Peyer's patch (tissue), 4 donors: ENCODE results near the gene UBE2S. TPM values are rescaled to one million over a fixed set of nuclear protein-coding genes. Genes with fewer than 3 reads are reported as not detected.

Experiments
- DNase-seq, 3 donors: peaks; one replicate each; pipeline ENCODE4 v3.0.0-alpha.2; 2017 to 2019
- H3K27ac ChIP-seq, 4 donors: fragments of 200-600 bp; sonication (generic); one replicate each; pipeline ENCODE4 v1.5.1; 2016 to 2019
- H3K27me3 ChIP-seq, 2 donors: fragments of 200-600 bp; sonication (generic); one replicate each; pipeline ENCODE4 v1.5.1; 2019
- H3K36me3 ChIP-seq, 3 donors: fragments of 200-600 bp; sonication (generic); one replicate each; pipeline ENCODE4 v1.5.1; 2016 to 2019
- H3K4me1 ChIP-seq, 4 donors: fragments of 200-600 bp; sonication (generic); one replicate each; pipeline ENCODE4 v1.5.1; 2016 to 2019
- H3K4me3 ChIP-seq, 4 donors: fragments of 200-600 bp; sonication (generic); 1 replicate in 3 of 4; 2 replicates in 1 of 4; pipeline ENCODE4 v1.5.1; 2016 to 2019; ENCODE audit warnings: mild to moderate bottlenecking in 1 of 4
- H3K9me3 ChIP-seq, 4 donors: fragments of 200-600 bp; sonication (generic); one replicate each; pipeline ENCODE4 v1.5.1; 2016 to 2019; ENCODE audit warnings: mild to moderate bottlenecking in 1 of 4
- CTCF ChIP-seq, 6 experiments: fragments of 450-650 bp in 4 of 6; fragments of 200-600 bp in 2 of 6; sonication (generic) in 1 of 6; IDR thresholded peaks; one replicate each; pipeline ENCODE4 v1.5.1; 2017 to 2019; ENCODE audit warnings: antibody characterized with exemption in 6 of 6, mild to moderate bottlenecking in 3 of 6, moderate library complexity in 1 of 6
- POLR2A ChIP-seq, 2 donors: fragments of 450-650 bp; IDR thresholded peaks; one replicate each; pipeline ENCODE4 v1.5.1; 2017; ENCODE audit warnings: antibody characterized with exemption in 2 of 2, mild to moderate bottlenecking in 2 of 2, moderate library complexity in 2 of 2
- total RNA-seq, 4 donors: library from RNA; depleted of rRNA; stranded (reverse); fragments of >200 nt; gene quantifications; one replicate each; pipeline ENCODE4 v1.1.0, GENCODE V29; 2016

Gene UBE2S
- total RNA-seq, 4 donors from 2014 or later = 5.2 to 9.1 (median 7.6) TPM

DNA sequence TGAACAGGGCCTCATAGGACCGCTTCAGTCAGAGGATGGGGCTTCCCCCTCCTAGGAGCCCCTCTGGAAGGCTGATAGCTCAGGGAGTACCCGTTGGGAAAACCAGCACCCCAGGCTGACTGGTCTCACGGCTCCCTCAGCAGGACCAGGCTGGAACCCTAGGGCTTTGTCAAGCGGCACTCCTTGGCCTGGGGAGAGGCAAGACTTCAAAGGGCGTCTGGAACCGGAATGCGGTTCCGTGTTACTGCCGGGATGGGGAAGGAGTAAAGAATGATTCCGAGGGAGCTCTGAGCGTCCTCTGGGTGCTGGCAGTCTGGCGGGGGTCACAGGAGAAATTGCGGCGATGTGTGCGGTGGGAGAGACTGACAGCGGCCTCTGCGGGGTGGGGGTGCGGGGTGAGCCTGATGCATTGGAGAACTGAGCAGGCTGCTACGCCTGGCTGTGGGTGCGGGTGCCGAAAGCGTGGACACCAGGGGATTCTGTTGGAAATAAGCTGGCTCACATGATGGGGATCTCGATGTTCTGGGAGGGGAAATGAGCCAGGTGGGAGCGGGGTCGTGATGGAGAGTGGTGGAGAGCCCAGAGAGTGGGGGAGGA lies 54.9 kb downstream of the UBE2S start:
- peaks cover 3 to 26% (median 11%) of the 10 kb centered on the region in 4 donors for H3K4me1 ChIP-seq
- no peaks in the 10 kb centered on the region for H3K36me3 ChIP-seq
- no peak for DNase-seq
- TF ChIP-seq CTCF (IDR thresholded peaks at IDR 0.05) = no peak
- no peak overlapping the region for H3K27ac ChIP-seq
- H3K4me3 ChIP-seq = no peak overlapping the region
- H3K9me3 ChIP-seq = no peaks in the 10 kb centered on the region
- H3K27me3 ChIP-seq = peaks cover 0 to 27% of the 10 kb centered on the region in 2 donors

GRCh38 chr19:55352040-55352439 lies 55.5 kb downstream of the UBE2S start:
- no peak for DNase-seq
- peaks cover 0 to under 1% (median 0%) of the 10 kb centered on the region in 3 donors for H3K36me3 ChIP-seq
- peaks cover 0 to 27% of the 10 kb centered on the region in 2 donors for H3K27me3 ChIP-seq
- no peak overlapping the region for H3K4me3 ChIP-seq
- no peak overlapping the region for H3K27ac ChIP-seq
- no peak for TF ChIP-seq CTCF (IDR thresholded peaks at IDR 0.05)
- no peak for TF ChIP-seq POLR2A (IDR thresholded peaks at IDR 0.05)
- H3K4me1 ChIP-seq = peaks cover 3 to 26% (median 11%) of the 10 kb centered on the region in 4 donors
- no peaks in the 10 kb centered on the region for H3K9me3 ChIP-seq

- H3K4me3 ChIP-seq = no peak overlapping the region
- H3K9me3 ChIP-seq = no peaks in the 10 kb centered on the region
- H3K27me3 ChIP-seq = peaks cover 0 to 27% of the 10 kb centered on the region in 2 donors
- H3K36me3 ChIP-seq = peaks cover 0 to 9% (median 0%) of the 10 kb centered on the region in 3 donors
- no peak for DNase-seq
- TF ChIP-seq POLR2A (IDR thresholded peaks at IDR 0.05) (no peak), CTCF (IDR thresholded peaks at IDR 0.05) (no peak)
- H3K4me1 ChIP-seq = peaks cover 3 to 30% (median 11%) of the 10 kb centered on the region in 4 donors
- no peak overlapping the region for H3K27ac ChIP-seq
Observed at GRCh38 chr19:55350620-55351315, 56.8 kb downstream of the UBE2S start.

Other genes starting within 250 kb of the UBE2S start
- gene DNAAF3, start 241.2 kb downstream of the UBE2S start, total RNA-seq = under 1 TPM in 1 of 4 donors, not detected in 3; 0.40 TPM
- under 1 TPM in 2 of 4 donors, not detected in 2; 0.70 to 0.94 TPM for gene SYT5, start 227.5 kb downstream of the UBE2S start, total RNA-seq
- gene PTPRH, start 198.3 kb downstream of the UBE2S start, total RNA-seq = 100 to 1,000 TPM in 3 of 4 donors, 10 to 100 TPM in 1; 26.4 to 261 (median 246) TPM
- gene TMEM86B, start 179.0 kb downstream of the UBE2S start, total RNA-seq = 10 to 100 TPM in 3 of 4 donors, 1 to 10 TPM in 1; 9.1 to 39.8 (median 15.1) TPM
- 100 to 1,000 TPM in 2 of 4 donors, 10 to 100 TPM in 2; 71.2 to 123 (median 94.8) TPM for gene PPP6R1, start 148.8 kb downstream of the UBE2S start, total RNA-seq
- gene HSPBP1, start 127.7 kb downstream of the UBE2S start, total RNA-seq = 10 to 100 TPM; 14.4 to 38.0 (median 25.6) TPM
- gene BRSK1, start 123.8 kb downstream of the UBE2S start, total RNA-seq = 1 to 10 TPM in 3 of 4 donors, under 1 TPM in 1; 0.35 to 6.6 (median 3.0) TPM
- gene TMEM150B, start 82.4 kb downstream of the UBE2S start, total RNA-seq = 100 to 1,000 TPM in 3 of 4 donors, 10 to 100 TPM in 1; 26.4 to 235 (median 199) TPM
- gene KMT5C, start 67.9 kb downstream of the UBE2S start, total RNA-seq = 10 to 100 TPM; 14.4 to 45.6 (median 43.9) TPM
- gene COX6B2, start 53.1 kb downstream of the UBE2S start, total RNA-seq = not detected
- not detected for gene GARIN5B, start 44.5 kb downstream of the UBE2S start, total RNA-seq
- not detected for gene IL11, start 37.3 kb downstream of the UBE2S start, total RNA-seq
- gene TMEM190, start 31.0 kb downstream of the UBE2S start, total RNA-seq = not detected
- gene TMEM238, start 23.5 kb downstream of the UBE2S start, total RNA-seq = 10 to 100 TPM; 19.8 to 75.8 (median 61.6) TPM
- 100 to 1,000 TPM; 116 to 394 (median 283) TPM for gene RPL28, start 21.9 kb downstream of the UBE2S start, total RNA-seq
- gene SHISA7, start 35.5 kb upstream of the UBE2S start, total RNA-seq = not detected
- 100 to 1,000 TPM in 1 of 4 donors, 10 to 100 TPM in 3; 28.1 to 102 (median 60.0) TPM for gene ISOC2, start 53.9 kb upstream of the UBE2S start, total RNA-seq
- not detected for gene C19orf85, start 57.0 kb upstream of the UBE2S start, total RNA-seq
- 10 to 100 TPM; 10.1 to 47.0 (median 15.5) TPM for gene ZNF628, start 68.8 kb upstream of the UBE2S start, total RNA-seq
- 1 to 10 TPM; 1.4 to 7.4 (median 3.0) TPM for gene NAT14, start 77.4 kb upstream of the UBE2S start, total RNA-seq
- gene SSC5D, start 80.6 kb upstream of the UBE2S start, total RNA-seq = 10 to 100 TPM in 1 of 4 donors, 1 to 10 TPM in 3; 2.8 to 10.3 (median 5.0) TPM
- gene SBK2, start 129.3 kb upstream of the UBE2S start, total RNA-seq = not detected
- gene SBK3, start 137.8 kb upstream of the UBE2S start, total RNA-seq = 1 to 10 TPM in 1 of 4 donors, not detected in 3; 1.0 TPM
- 1 to 10 TPM in 3 of 4 donors, not detected in 1; 1.7 to 6.1 (median 3.1) TPM for gene ZNF579, start 173.1 kb upstream of the UBE2S start, total RNA-seq
- 10 to 100 TPM in 3 of 4 donors, 1 to 10 TPM in 1; 6.0 to 14.9 (median 12.0) TPM for gene FIZ1, start 191.7 kb upstream of the UBE2S start, total RNA-seq
- 10 to 100 TPM; 30.3 to 45.2 (median 44.4) TPM for gene ZNF524, start 192.5 kb upstream of the UBE2S start, total RNA-seq
- gene ZNF865, start 197.9 kb upstream of the UBE2S start, total RNA-seq = 10 to 100 TPM in 3 of 4 donors, 1 to 10 TPM in 1; 8.6 to 18.9 (median 14.3) TPM
- gene ZNF784, start 216.8 kb upstream of the UBE2S start, total RNA-seq = 10 to 100 TPM in 3 of 4 donors, 1 to 10 TPM in 1; 6.0 to 18.3 (median 12.3) TPM
- 10 to 100 TPM; 12.3 to 38.4 (median 25.2) TPM for gene ZNF580, start 233.2 kb upstream of the UBE2S start, total RNA-seq
- 10 to 100 TPM in 3 of 4 donors, 1 to 10 TPM in 1; 7.7 to 28.9 (median 14.1) TPM for gene ZNF581, start 235.9 kb upstream of the UBE2S start, total RNA-seq
- 10 to 100 TPM in 3 of 4 donors, 1 to 10 TPM in 1; 8.1 to 17.4 (median 14.0) TPM for gene CCDC106, start 240.4 kb upstream of the UBE2S start, total RNA-seq
- gene U2AF2, start 247.2 kb upstream of the UBE2S start, total RNA-seq = 100 to 1,000 TPM; 132 to 292 (median 159) TPM